Endothelial cell of umbilical vein (primary cell): Measurements from ENCODE around the gene HAUS3.

Source experiments
- CTCF ChIP-seq, 2 donors: IDR thresholded peaks; 1 replicate in 1 of 2; 2 replicates in 1 of 2; pipeline ENCODE4 v1.5.1; 2011; ENCODE audit warnings: low read length in 2 of 2, mild to moderate bottlenecking in 2 of 2, moderate library complexity in 2 of 2, control low read depth in 1 of 2, inconsistent platforms in 1 of 2, low read depth in 1 of 2; ENCODE audit not compliant: insufficient read depth in 1 of 2; ENCODE audit errors: extremely low read depth in 1 of 2
- EZH2 ChIP-seq: IDR thresholded peaks from 2 replicates; pipeline ENCODE4 v1.6.1; 2012; ENCODE audit warnings: borderline replicate concordance, low read depth, mild to moderate bottlenecking, moderate library complexity, low read length, inconsistent platforms; ENCODE audit not compliant: severe bottlenecking
- POLR2A ChIP-seq: IDR thresholded peaks from 2 replicates; pipeline ENCODE4 v1.6.1; 2012; ENCODE audit warnings: low read depth, mild to moderate bottlenecking, control low read depth, low read length

DNA sequence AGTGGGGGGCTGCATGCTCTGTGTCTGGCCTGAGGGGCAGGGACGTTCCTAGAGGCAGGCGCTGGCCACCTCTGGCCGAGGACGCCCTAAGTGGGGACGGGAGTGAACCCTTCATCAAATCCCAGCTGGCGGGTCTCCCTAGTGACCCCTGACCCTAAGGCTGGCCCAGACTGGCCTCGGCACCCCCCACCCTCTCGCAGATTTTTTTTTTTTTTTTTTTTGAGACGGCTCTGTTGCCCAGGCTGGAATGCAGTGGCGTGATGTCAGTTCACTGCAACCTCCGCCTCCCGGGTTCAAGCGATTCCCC lies 21.0 kb upstream of the HAUS3 start:
- TF ChIP-seq CTCF (IDR thresholded peaks at IDR 0.05; ENCODE audit: extremely low read depth in 1 of 2, insufficient read depth in 1 of 2, low read depth in 1 of 2, low read length in 2 of 2) (no peak), POLR2A (no peak), EZH2 (no peak)
